NCI-H1417 (cell line): Measurements from ENCODE around the gene DERL3.

Experiments used
- DNase-seq, 3 experiments: peaks; one replicate each; lab custom pipeline; 2025; lab: John Stamatoyannopoulos, UW

Gene DERL3

GRCh38 chr22:23847310-23847920 is 8.6 kb upstream of the DERL3 start:
- DNase-seq: no peak

GRCh38 chr22:23846081-23846469 is 7.3 kb upstream of the DERL3 start:
- DNase-seq: no peak

- DNase-seq: no peak
These were observed 6.7 kb upstream of the DERL3 start for GRCh38 chr22:23845265-23846080.

- no peak for DNase-seq
These were observed 6.0 kb upstream of the DERL3 start for GRCh38 chr22:23844739-23845202.

- DNase-seq: no peak
These were observed 3.8 kb upstream of the DERL3 start for GRCh38 chr22:23842599-23842998.

- no peak for DNase-seq
These were observed 3.1 kb upstream of the DERL3 start for GRCh38 chr22:23841736-23842445.

GRCh38 chr22:23841292-23841691 is 2.5 kb upstream of the DERL3 start:
- DNase-seq: no peak

GRCh38 chr22:23840026-23840425 is 1.2 kb upstream of the DERL3 start:
- DNase-seq: no peak

- peak in 2 of 3 experiments; percentile 47 to 59 for DNase-seq
These were observed 710 bp downstream of the DERL3 start for GRCh38 chr22:23837911-23838680.

GRCh38 chr22:23837496-23837859 is 1.3 kb downstream of the DERL3 start:
- peak in 1 of 3 experiments; percentile 43 for DNase-seq

GRCh38 chr22:23836692-23837495 is 1.9 kb downstream of the DERL3 start:
- no peak for DNase-seq

GRCh38 chr22:23836281-23836680 is 2.5 kb downstream of the DERL3 start:
- no peak for DNase-seq

GRCh38 chr22:23835484-23836144 is 3.2 kb downstream of the DERL3 start:
- no peak for DNase-seq

- DNase-seq: no peak
These were observed 3.9 kb downstream of the DERL3 start for GRCh38 chr22:23834793-23835483.

- no peak for DNase-seq
These were observed 4.4 kb downstream of the DERL3 start for GRCh38 chr22:23834406-23834792.

GRCh38 chr22:23833911-23834317 is 4.9 kb downstream of the DERL3 start:
- DNase-seq: no peak

GRCh38 chr22:23833017-23833751 is 5.6 kb downstream of the DERL3 start:
- no peak for DNase-seq

GRCh38 chr22:23832226-23833016 is 6.4 kb downstream of the DERL3 start:
- no peak for DNase-seq

- no peak for DNase-seq
These were observed 7.0 kb downstream of the DERL3 start for GRCh38 chr22:23831781-23832180.
